Esophagus muscularis mucosa (tissue), 4 donors: Measurements from ENCODE around the gene GIGYF1. TPM values are rescaled to one million over a fixed set of nuclear protein-coding genes. Genes with fewer than 3 reads are reported as not detected.
"Not testable (repeated sequence)": the region's sequence is repeated elsewhere in the genome, so short reads cannot be mapped to it uniquely, and the experiment has no call there.

Source experiments
- DNase-seq: peaks from one replicate; pipeline ENCODE4 v3.0.0-alpha.2; 2017; ENCODE audit errors: extremely low spot score
- H3K27ac ChIP-seq, 4 donors: fragments of 200-600 bp; sonication (generic); replicated peaks in 1 of 4; 1 replicate in 3 of 4; 2 replicates in 1 of 4; pipeline ENCODE4 v1.5.1; 2016 to 2019; ENCODE audit warnings: mild to moderate bottlenecking in 1 of 4
- H3K27me3 ChIP-seq, 4 donors: fragments of 200-600 bp; sonication (generic); one replicate each; pipeline versions ENCODE4 v1.5.1 to v1.6.0; 2016 to 2019
- H3K36me3 ChIP-seq, 4 donors: fragments of 200-600 bp; sonication (generic); one replicate each; pipeline ENCODE4 v1.5.1; 2016 to 2019
- H3K4me1 ChIP-seq, 4 donors: fragments of 200-600 bp; sonication (generic); one replicate each; pipeline ENCODE4 v1.5.1; 2016 to 2019
- H3K4me3 ChIP-seq, 4 donors: fragments of 200-600 bp; sonication (generic); 1 replicate in 2 of 4; 2 replicates in 2 of 4; pipeline ENCODE4 v1.5.1; 2016 to 2019; ENCODE audit warnings: mild to moderate bottlenecking in 4 of 4, moderate library complexity in 1 of 4
- H3K9me3 ChIP-seq, 4 donors: fragments of 200-600 bp; sonication (generic); 1 replicate in 3 of 4; 2 replicates in 1 of 4; pipeline ENCODE4 v1.5.1; 2016 to 2019
- CTCF ChIP-seq, 3 experiments: fragments of 200-600 bp in 2 of 3; fragments of 450-650 bp in 1 of 3; sonication (generic) in 2 of 3; IDR thresholded peaks; one replicate each; pipeline ENCODE4 v1.5.1; 2017 to 2019; ENCODE audit warnings: antibody characterized with exemption in 3 of 3, mild to moderate bottlenecking in 2 of 3, moderate library complexity in 1 of 3
- EP300 ChIP-seq: sonication (generic); formaldehyde crosslinking; IDR thresholded peaks from one replicate; pipeline ENCODE4 v1.6.1; 2017; ENCODE audit warnings: antibody characterized with exemption
- POLR2A ChIP-seq: fragments of 450-650 bp; IDR thresholded peaks from one replicate; pipeline ENCODE4 v1.6.1; 2017; ENCODE audit warnings: antibody characterized with exemption, moderate library complexity, mild to moderate bottlenecking, low read depth
- POLR2AphosphoS5 ChIP-seq, 2 donors: sonication (generic); formaldehyde crosslinking; IDR thresholded peaks; one replicate each; pipeline ENCODE4 v1.6.1; 2017; ENCODE audit warnings: antibody characterized with exemption in 2 of 2
- WGBS: methylation state at CpG from one replicate; pipeline ENCODE4 v1.1.5; 2018; 5-methylcytosine and 5-hydroxymethylcytosine counted together
- intact Hi-C: fragments of 100-400 bp; cut with DNase I; formaldehyde crosslinking; loops from one replicate; pipeline ENCODE4 v1.15.1; 2023
- total RNA-seq, 4 donors: library from RNA; depleted of rRNA; stranded (reverse); fragments of >200 nt; gene quantifications; one replicate each; pipeline versions ENCODE4 v1.1.0 to v1.2.1, GENCODE V29; 2016

GIGYF1 gene
- total RNA-seq, 4 donors from 2014 or later, result 19.5 to 33.5 (median 30.9) TPM

- Histone ChIP-seq H3K4me3 (peak overlapping the region; percentile 70 to 88 (median 75)), H3K27me3 (no peaks in the 10 kb centered on the region), H3K36me3 (peaks cover 0 to 9% (median 9%) of the 10 kb centered on the region in 4 donors), H3K27ac (peak overlapping the region; percentile 86 to 96 (median 92)), H3K4me1 (peaks cover 16 to 26% (median 23%) of the 10 kb centered on the region in 4 donors), H3K9me3 (no peaks in the 10 kb centered on the region)
- intact Hi-C loops, result loop anchor here (5.0 to 10.0 kb wide), 2 partner anchors 147 to 179 kb away; partner anchors contain the start of genes SLC12A9 and UFSP1
- TF ChIP-seq EP300 (no peak), POLR2A (no peak), CTCF (IDR thresholded peaks at IDR 0.05) (peak; percentile 88 to 93 (median 90)), POLR2AphosphoS5 (IDR thresholded peaks at IDR 0.05) (no peak)
- DNase-seq, result peak; percentile 93
- 0% methylated on average over 2 of the region's 25 CpGs for WGBS
Measured at GRCh38 chr7:100705320-100705752, 11.3 kb upstream of the GIGYF1 start.

- 81% methylated on average over 3 of the region's 3 CpGs for WGBS
- DNase-seq, result not testable (repeated sequence)
- intact Hi-C loops, result loop anchor here (10.0 kb wide), 1 partner anchor 184 kb away; the partner anchor contains the start of gene UFSP1
Measured at GRCh38 chr7:100701089-100701488, 7.0 kb upstream of the GIGYF1 start.

GRCh38 chr7:100699018-100699417 is 5.0 kb upstream of the GIGYF1 start:
- Histone ChIP-seq H3K9me3 (no peaks in the 10 kb centered on the region), H3K4me3 (no peak overlapping the region), H3K27me3 (no peaks in the 10 kb centered on the region), H3K27ac (no peak overlapping the region), H3K4me1 (peaks cover 4 to 7% (median 7%) of the 10 kb centered on the region in 4 donors), H3K36me3 (no peaks in the 10 kb centered on the region)
- 69% methylated on average over 6 of the region's 6 CpGs for WGBS
- intact Hi-C loops, result loop anchor here (10.0 kb wide), 1 partner anchor 224 kb away; the partner anchor contains the start of gene TSC22D4
- no peak for DNase-seq
- no peak for TF ChIP-seq POLR2A
- TF ChIP-seq CTCF (IDR thresholded peaks at IDR 0.05), result no peak
- TF ChIP-seq EP300, result no peak

More at GRCh38 chr7:100701089-100701488, 7.0 kb upstream of the GIGYF1 start:
- not testable (repeated sequence) for H3K27ac ChIP-seq, H3K4me1 ChIP-seq, H3K27me3 ChIP-seq, H3K9me3 ChIP-seq, H3K36me3 ChIP-seq, H3K4me3 ChIP-seq

- DNase-seq, result no peak
- Histone ChIP-seq H3K36me3 (peaks cover 0 to under 1% (median 0%) of the 10 kb centered on the region in 4 donors), H3K27me3 (no peaks in the 10 kb centered on the region), H3K4me3 (no peak overlapping the region), H3K27ac (no peak overlapping the region), H3K4me1 (peaks cover 23 to 32% (median 30%) of the 10 kb centered on the region in 4 donors), H3K9me3 (no peaks in the 10 kb centered on the region)
- TF ChIP-seq EP300 (no peak), CTCF (IDR thresholded peaks at IDR 0.05) (no peak), POLR2A (no peak), POLR2AphosphoS5 (IDR thresholded peaks at IDR 0.05) (no peak)
- intact Hi-C loops, result loop anchor here (10.0 kb wide), 1 partner anchor 221 kb away; the partner anchor contains the start of gene TSC22D4
- 84% methylated on average over 6 of the region's 6 CpGs for WGBS
Measured at GRCh38 chr7:100696123-100696521, 2.1 kb upstream of the GIGYF1 start.

- DNase-seq, result no peak
- Histone ChIP-seq H3K4me3 (peak overlapping the region; percentile 91 to 97 (median 94)), H3K27ac (peak overlapping the region; percentile 78 to 89 (median 88)), H3K36me3 (peaks cover 0 to 17% (median 13%) of the 10 kb centered on the region in 4 donors), H3K9me3 (no peaks in the 10 kb centered on the region), H3K27me3 (no peaks in the 10 kb centered on the region), H3K4me1 (peaks cover 49 to 58% (median 56%) of the 10 kb centered on the region in 4 donors)
- TF ChIP-seq POLR2A (no peak), POLR2AphosphoS5 (IDR thresholded peaks at IDR 0.05) (no peak), EP300 (no peak), CTCF (IDR thresholded peaks at IDR 0.05) (no peak)
- WGBS, result under 1% methylated on average over 8 of the region's 81 CpGs
- intact Hi-C loops, result loop anchor here (5.0 to 10.0 kb wide), 3 partner anchors 91 to 219 kb away; partner anchors contain the start of genes PCOLCE and TSC22D4
Measured at GRCh38 chr7:100693312-100694097, 545 bp downstream of the GIGYF1 start.
